ENCODE data around the gene KDM2B. TPM values are rescaled to one million over a fixed set of nuclear protein-coding genes. Genes with fewer than 3 reads are reported as not detected.

KDM2B gene
- total and polyA plus RNA-seq, 2 of the 8 experiments (the other 6 are each of a cell fraction or from before 2014, with no cell fraction given): 111 to 162 TPM

DNA sequence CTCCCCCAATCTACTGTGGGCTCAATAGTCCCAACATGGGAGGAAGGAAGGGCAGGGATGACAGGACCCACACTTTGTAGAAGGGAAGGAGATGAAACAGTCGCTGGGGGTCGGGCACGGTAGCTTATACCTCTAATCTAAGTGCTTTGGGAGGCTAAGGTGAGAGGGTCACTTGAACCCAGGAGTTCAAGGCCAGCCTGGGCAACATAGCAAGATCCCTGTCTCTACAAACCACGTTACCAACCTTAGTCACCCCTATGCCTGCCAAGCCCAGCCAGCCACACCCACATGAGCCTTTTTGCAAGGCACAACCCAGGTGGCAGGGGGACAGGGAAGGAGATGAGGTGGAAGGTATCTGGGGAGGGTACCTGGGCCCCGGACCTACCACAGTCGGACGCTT lies 31.7 kb downstream of the KDM2B start:
- Histone ChIP-seq H3K36me3 (ENCODE audit: control insufficient read depth in 2 of 4, insufficient read depth in 4 of 4, low read length in 3 of 4) (peaks cover 25 to 58% (median 45%) of the 10 kb centered on the region in 4 experiments), H3K56ac (replicated peaks; ENCODE audit: insufficient read length, low read depth, low read length) (no peak overlapping the region), H3K79me1 (ENCODE audit: low read depth, low read length) (peaks cover 3% of the 10 kb centered on the region; the same call in 1 of the 2 replicates), H3K27ac (ENCODE audit: low read depth, low read length) (0 out of 2 replicates have a peak overlapping the region, but pooled peaks have one; percentile 25), H2AK5ac (ENCODE audit: low read depth, low read length) (no peak overlapping the region), H3K9ac (replicated peaks in 1 of 4; ENCODE audit: extremely low read depth in 1 of 4, low read depth in 3 of 4, low read length in 3 of 4) (no peak overlapping the region), H2BK12ac (ENCODE audit: low read depth, low read length) (no peak overlapping the region), H2BK5ac (ENCODE audit: low read depth, low read length) (0 out of 2 replicates have a peak overlapping the region, but pooled peaks have one; percentile 35), H4K91ac (replicated peaks; ENCODE audit: insufficient read length, low read length) (no peak overlapping the region), H2AFZ (ENCODE audit: low read length) (no peak overlapping the region), H3K23me2 (ENCODE audit: low read depth, low read length) (no peaks in the 10 kb centered on the region), H4K5ac (ENCODE audit: insufficient read length, low read depth, low read length) (no peak overlapping the region), H3K4me1 (replicated peaks in 1 of 4; ENCODE audit: control insufficient read depth in 3 of 4, insufficient read depth in 4 of 4, low read length in 3 of 4) (peaks cover 0 to 3% (median 0%) of the 10 kb centered on the region in 4 experiments; a peak in 1 of 7 replicates), H4K8ac (ENCODE audit: extremely low read depth, insufficient read depth, low read length) (no peak overlapping the region), H3K14ac (ENCODE audit: insufficient read length) (no peak overlapping the region), H2BK20ac (ENCODE audit: low read length) (no peak overlapping the region), H3K4me2 (ENCODE audit: insufficient read depth in 1 of 2, low read depth in 2 of 2, low read length in 2 of 2) (no peak overlapping the region), H3K79me2 (ENCODE audit: control insufficient read depth in 1 of 2, insufficient read depth in 2 of 2, low read length in 2 of 2) (peaks cover 0 to 25% of the 10 kb centered on the region in 2 experiments; a peak in 2 of 4 replicates), H4K20me1 (replicated peaks in 1 of 2; ENCODE audit: control insufficient read depth in 1 of 2, insufficient read depth in 2 of 2, low read length in 2 of 2) (peaks cover 2 to 17% of the 10 kb centered on the region in 2 experiments), H2BK120ac (replicated peaks; ENCODE audit: low read depth, low read length) (no peak overlapping the region), H3K23ac (ENCODE audit: insufficient read length) (no peak overlapping the region), H3K9me3 (ENCODE audit: insufficient read depth in 2 of 2, low read depth in 1 of 2, low read length in 1 of 2) (no peaks in the 10 kb centered on the region), H3K27me3 (replicated peaks in 1 of 4; ENCODE audit: control insufficient read depth in 3 of 4, extremely low read depth in 1 of 4, insufficient read depth in 3 of 4, low read length in 3 of 4) (no peaks in the 10 kb centered on the region), H2BK15ac (ENCODE audit: low read length) (no peak overlapping the region), H3K18ac (ENCODE audit: extremely low read depth, low read length) (no peak overlapping the region), H3K4ac (replicated peaks; ENCODE audit: insufficient read length, low read depth, low read length) (no peak overlapping the region), H3K4me3 (ENCODE audit: extremely low read depth in 1 of 4, insufficient read depth in 2 of 4, low read depth in 3 of 4, low read length in 4 of 4) (no peak overlapping the region)
- ChIA-PET POLR2A (ENCODE audit: partially characterized antibody) (interaction anchor here (1.3 to 40.9 kb wide), 2 partner anchors 22 to 78 kb away, joined by 3 to 793 read pairs; partner anchors contain the start of gene KDM2B), CTCF (ENCODE audit: partially characterized antibody) (interaction anchor here (1.0 to 5.7 kb wide), 7 partner anchors 13 to 148 kb away, joined by 3 to 49 read pairs (median 3); partner anchors contain the start of gene ORAI1)
- no peak for DNase-seq (ENCODE audit: low read depth in 1 of 2, low spot score in 2 of 2)
- no peak for FAIRE-seq
- 96% methylated on average over 7 of the region's 7 CpGs; no CpG with 5 or more reads in 1 of the 2 experiments for WGBS, 2 experiments (ENCODE audit: extremely low coverage in 1 of 2, insufficient coverage in 1 of 2, insufficient read length in 1 of 2, insufficient replicate concordance in 2 of 2, low coverage in 1 of 2, low lambda C conversion rate in 2 of 2, missing lambda C conversion rate in 1 of 2)
- TF ChIP-seq CHD2 (IDR thresholded peaks at IDR 0.05; ENCODE audit: low read length) (no peak), POLR2A (IDR thresholded peaks at IDR 0.05; ENCODE audit: control extremely low read depth in 1 of 2, low read depth in 2 of 2, low read length in 2 of 2) (no peak), KDM1A (IDR thresholded peaks at IDR 0.05; ENCODE audit: borderline replicate concordance, low read length) (no peak), RNF2 (IDR thresholded peaks at IDR 0.05; ENCODE audit: borderline replicate concordance, low read depth, low read length, missing control alignments, poor library complexity, severe bottlenecking) (no peak), EP300 (IDR thresholded peaks at IDR 0.05; ENCODE audit: borderline replicate concordance in 1 of 2, low read depth in 2 of 2, low read length in 2 of 2) (no peak), CHD1 (IDR thresholded peaks at IDR 0.05; ENCODE audit: low read depth, low read length) (no peak), TCF12 (IDR thresholded peaks at IDR 0.05; ENCODE audit: low read depth, low read length) (no peak), CTBP2 (IDR thresholded peaks at IDR 0.05; ENCODE audit: borderline replicate concordance, insufficient read depth, insufficient read length, low read length) (no peak), USF2 (IDR thresholded peaks at IDR 0.05; ENCODE audit: low read length) (no peak), RXRA (IDR thresholded peaks at IDR 0.05; ENCODE audit: insufficient read depth, low read depth, low read length) (no peak), SP4 (IDR thresholded peaks at IDR 0.05; ENCODE audit: low read length) (no peak), BACH1 (IDR thresholded peaks at IDR 0.05; ENCODE audit: low read length) (no peak)
